ENCODE results near the gene DLG3. TPM values are rescaled to one million over a fixed set of nuclear protein-coding genes. Genes with fewer than 3 reads are reported as not detected.

Gene DLG3
- total RNA-seq, 3 donors from 2014 or later, result 3.7 to 30.3 (median 21.0) TPM

GRCh38 chrX:70426286-70427278 is 18.1 kb upstream of the DLG3 start:
- H3K27ac ChIP-seq, result no peak overlapping the region
- H3K9me3 ChIP-seq, result no peaks in the 10 kb centered on the region
- no peaks in the 10 kb centered on the region for H3K4me1 ChIP-seq
- no peak for TF ChIP-seq CTCF (IDR thresholded peaks at IDR 0.05)
- TF ChIP-seq POLR2A (IDR thresholded peaks at IDR 0.05), result no peak
- no peak for TF ChIP-seq POLR2AphosphoS5 (IDR thresholded peaks at IDR 0.05)
- intact Hi-C loops (cut with DNase I; ENCODE audit: low total_unique reads), result no loop called here
- no peaks in the 10 kb centered on the region for H3K36me3 ChIP-seq
- no peak overlapping the region for H3K4me3 ChIP-seq
- DNase-seq (ENCODE audit: low spot score in 2 of 2), result no peak
- H3K27me3 ChIP-seq, result peaks cover 0 to 68% of the 10 kb centered on the region in 2 donors

GRCh38 chrX:70427365-70427764 is 17.3 kb upstream of the DLG3 start:
- no peaks in the 10 kb centered on the region for H3K36me3 ChIP-seq
- no peak for DNase-seq (ENCODE audit: low spot score in 2 of 2)
- no peaks in the 10 kb centered on the region for H3K9me3 ChIP-seq
- no peak overlapping the region for H3K27ac ChIP-seq
- TF ChIP-seq POLR2A (IDR thresholded peaks at IDR 0.05), result no peak
- no peak for TF ChIP-seq POLR2AphosphoS5 (IDR thresholded peaks at IDR 0.05)
- no peak for TF ChIP-seq CTCF (IDR thresholded peaks at IDR 0.05)
- no peak overlapping the region for H3K4me3 ChIP-seq
- H3K27me3 ChIP-seq, result peaks cover 0 to 67% of the 10 kb centered on the region in 2 donors
- intact Hi-C loops (cut with DNase I; ENCODE audit: low total_unique reads), result no loop called here
- no peaks in the 10 kb centered on the region for H3K4me1 ChIP-seq

- no peaks in the 10 kb centered on the region for H3K9me3 ChIP-seq
- peaks cover 0 to 64% of the 10 kb centered on the region in 2 donors for H3K27me3 ChIP-seq
- no peak for DNase-seq (ENCODE audit: low spot score in 2 of 2)
- TF ChIP-seq CTCF (IDR thresholded peaks at IDR 0.05), result no peak
- no peak for TF ChIP-seq POLR2AphosphoS5 (IDR thresholded peaks at IDR 0.05)
- no peak for TF ChIP-seq POLR2A (IDR thresholded peaks at IDR 0.05)
- H3K4me1 ChIP-seq, result no peaks in the 10 kb centered on the region
- intact Hi-C loops (cut with DNase I; ENCODE audit: low total_unique reads), result no loop called here
- H3K27ac ChIP-seq, result no peak overlapping the region
- no peak overlapping the region for H3K4me3 ChIP-seq
- no peaks in the 10 kb centered on the region for H3K36me3 ChIP-seq
Observed at GRCh38 chrX:70429759-70430158, 14.9 kb upstream of the DLG3 start.

DNA sequence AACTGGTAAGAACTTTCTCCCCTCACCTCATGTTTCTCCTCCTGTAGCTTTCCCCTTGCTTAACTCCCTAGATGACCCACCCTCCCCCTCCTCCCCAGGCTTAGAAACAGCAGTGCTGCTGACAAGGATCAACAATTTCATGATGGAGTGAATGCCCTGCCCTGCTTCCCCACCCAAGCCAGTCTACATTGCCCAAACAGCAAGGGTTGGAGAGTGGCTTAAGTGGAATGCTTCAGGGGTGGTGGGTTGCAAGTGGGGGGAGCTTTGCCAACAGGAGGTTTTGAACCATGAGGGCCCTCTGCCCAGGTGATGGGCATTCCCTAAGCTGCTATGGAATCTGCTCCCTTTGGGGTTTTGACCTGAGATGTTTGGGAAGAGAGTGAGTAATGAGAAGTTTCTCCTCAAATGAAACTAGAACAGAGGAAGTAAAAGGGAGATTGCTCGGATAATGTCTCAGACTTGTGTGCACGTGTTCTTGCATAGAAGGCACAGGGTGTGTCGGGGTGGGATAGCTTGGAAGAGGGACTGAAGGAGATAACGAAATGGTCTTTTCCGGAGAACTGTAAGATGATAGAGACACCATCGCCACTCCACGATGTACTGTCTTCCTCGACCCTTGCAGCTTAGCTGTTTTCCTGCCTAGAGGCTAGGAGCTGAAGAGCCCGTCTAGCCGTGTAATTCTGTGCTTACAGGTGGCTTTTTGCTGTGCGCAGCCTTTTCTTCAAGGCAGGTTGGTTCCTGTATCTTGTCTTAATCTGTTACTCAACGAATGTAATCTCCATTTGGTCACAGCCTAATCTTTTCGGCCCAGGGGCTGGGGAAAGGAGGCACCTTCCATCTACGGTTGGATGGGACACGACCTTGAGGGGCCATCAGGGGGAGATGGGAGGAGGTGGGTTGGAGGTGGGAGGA is 11.4 kb upstream of the DLG3 start:
- Histone ChIP-seq H3K27me3 (peaks cover 0 to 60% of the 10 kb centered on the region in 2 donors), H3K36me3 (no peaks in the 10 kb centered on the region), H3K27ac (peak overlapping the region; percentile 78 to 83), H3K4me3 (peak overlapping the region; percentile 51 to 70 (median 60)), H3K9me3 (no peaks in the 10 kb centered on the region), H3K4me1 (no peaks in the 10 kb centered on the region)
- intact Hi-C loops (cut with DNase I; ENCODE audit: low total_unique reads), result no loop called here
- DNase-seq (ENCODE audit: low spot score in 2 of 2), result no peak
- TF ChIP-seq POLR2A (IDR thresholded peaks at IDR 0.05), result no peak
- TF ChIP-seq POLR2AphosphoS5 (IDR thresholded peaks at IDR 0.05), result no peak
- TF ChIP-seq CTCF (IDR thresholded peaks at IDR 0.05), result no peak
